T-helper 9 cell (primary cell): ENCODE results near the gene EFCAB6.

ENCODE experiments used
- DNase-seq: peaks from one replicate; pipeline ENCODE4 v3.0.0-alpha.2; 2020

The EFCAB6 gene

GRCh38 chr22:43541462-43542407, 270.4 kb downstream of the EFCAB6 start:
- no peak for DNase-seq

GRCh38 chr22:43541022-43541421, 271.1 kb downstream of the EFCAB6 start:
- no peak for DNase-seq

GRCh38 chr22:43540529-43540923, 271.6 kb downstream of the EFCAB6 start:
- DNase-seq: no peak

- DNase-seq: no peak
Measured at GRCh38 chr22:43539572-43540528, 272.3 kb downstream of the EFCAB6 start.

GRCh38 chr22:43537019-43537585, 275.0 kb downstream of the EFCAB6 start:
- no peak for DNase-seq

GRCh38 chr22:43535741-43536140, 276.4 kb downstream of the EFCAB6 start:
- no peak for DNase-seq

- no peak for DNase-seq
Measured at GRCh38 chr22:43535336-43535735, 276.8 kb downstream of the EFCAB6 start.

- DNase-seq: no peak
Measured at GRCh38 chr22:43534916-43535315, 277.2 kb downstream of the EFCAB6 start.

GRCh38 chr22:43533656-43534428, 278.3 kb downstream of the EFCAB6 start:
- no peak for DNase-seq

GRCh38 chr22:43533156-43533530, 279.0 kb downstream of the EFCAB6 start:
- DNase-seq: no peak

GRCh38 chr22:43532301-43533155, 279.6 kb downstream of the EFCAB6 start:
- DNase-seq: no peak

GRCh38 chr22:43531651-43532050, 280.5 kb downstream of the EFCAB6 start:
- no peak for DNase-seq

GRCh38 chr22:43530349-43531201, 281.5 kb downstream of the EFCAB6 start:
- no peak for DNase-seq

- DNase-seq: no peak
Measured at GRCh38 chr22:43529934-43530333, 282.2 kb downstream of the EFCAB6 start.

- DNase-seq: no peak
Measured at GRCh38 chr22:43529461-43529860, 282.6 kb downstream of the EFCAB6 start.

GRCh38 chr22:43528601-43529360, 283.3 kb downstream of the EFCAB6 start:
- no peak for DNase-seq

GRCh38 chr22:43526946-43527345, 285.2 kb downstream of the EFCAB6 start:
- no peak for DNase-seq

GRCh38 chr22:43526117-43526655, 285.9 kb downstream of the EFCAB6 start:
- DNase-seq: no peak

- DNase-seq: no peak
Measured at GRCh38 chr22:43521716-43522115, 290.4 kb downstream of the EFCAB6 start.
